ENCODE results near the gene C4B. TPM values are rescaled to one million over a fixed set of nuclear protein-coding genes. Genes with fewer than 3 reads are reported as not detected.
A peak's percentile ranks its signal among the peaks of the same experiment; 100 is the strongest.
"Not testable (repeated sequence)": the region's sequence is repeated elsewhere in the genome, so short reads cannot be mapped to it uniquely, and the experiment has no call there.

C4B gene
- total RNA-seq, 1 experiment from 2014 or later = 8.8 TPM

GRCh38 chr6:32060966-32061655 lies 46.5 kb downstream of the C4B start:
- ChIA-PET CTCF (no interaction called here), POLR2A (no interaction called here)
- ATAC-seq (peak; percentile 73; the same call in 1 of the 2 replicates), DNase-seq (ENCODE audit: low read depth, low spot score) (no peak)
- Histone ChIP-seq H3K9me3 (ENCODE audit: control insufficient read depth, insufficient read depth, low read depth, low read length) (no peaks in the 10 kb centered on the region), H3K4me1 (ENCODE audit: control insufficient read depth, insufficient read depth, low read length) (no peaks in the 10 kb centered on the region), H3K4me3 (ENCODE audit: low read depth in 2 of 2, low read length in 2 of 2) (no peak overlapping the region), H3K27ac (ENCODE audit: low read length) (no peak overlapping the region), H3K27me3 (ENCODE audit: control insufficient read depth, insufficient read depth, low read length) (no peaks in the 10 kb centered on the region), H3K36me3 (ENCODE audit: control insufficient read depth, insufficient read depth, low read length) (no peaks in the 10 kb centered on the region)
- in situ Hi-C loops (cut with HindIII; ENCODE audit: low pct_unique_long_range_greater_than_20kb, low sequenced_read_pairs) = no loop called here
- intact Hi-C loops (cut with micrococcal nuclease; ENCODE audit: unreplicated experiment) = no loop called here
- TF ChIP-seq POLR2AphosphoS5 (IDR thresholded peaks at IDR 0.05; ENCODE audit: low read depth, low read length) (no peak), TCF7L2 (IDR thresholded peaks at IDR 0.05; ENCODE audit: low read depth, low read length) (no peak), SIN3A (IDR thresholded peaks at IDR 0.05; ENCODE audit: borderline replicate concordance, insufficient read depth, low read depth, low read length) (no peak), REST (IDR thresholded peaks at IDR 0.05; ENCODE audit: insufficient read depth in 1 of 2, low read depth in 2 of 2, low read length in 1 of 2) (no peak), CTCF (IDR thresholded peaks at IDR 0.05) (no peak)
- no TSS peak for BruUV-seq (replicated peaks)

GRCh38 chr6:32064706-32065105 lies 50.1 kb downstream of the C4B start:
- ATAC-seq (no peak), DNase-seq (ENCODE audit: low read depth, low spot score) (no peak)
- Histone ChIP-seq H3K27me3 (ENCODE audit: control insufficient read depth, insufficient read depth, low read length) (no peaks in the 10 kb centered on the region), H3K27ac (ENCODE audit: low read length) (no peak overlapping the region), H3K36me3 (ENCODE audit: control insufficient read depth, insufficient read depth, low read length) (no peaks in the 10 kb centered on the region), H3K4me3 (ENCODE audit: low read depth in 2 of 2, low read length in 2 of 2) (no peak overlapping the region), H3K4me1 (ENCODE audit: control insufficient read depth, insufficient read depth, low read length) (no peaks in the 10 kb centered on the region), H3K9me3 (ENCODE audit: control insufficient read depth, insufficient read depth, low read depth, low read length) (no peaks in the 10 kb centered on the region)
- intact Hi-C loops (cut with micrococcal nuclease; ENCODE audit: unreplicated experiment) = no loop called here
- in situ Hi-C loops (cut with HindIII; ENCODE audit: low pct_unique_long_range_greater_than_20kb, low sequenced_read_pairs) = no loop called here
- BruUV-seq (replicated peaks) = no TSS peak
- ChIA-PET POLR2A (no interaction called here), CTCF (interaction anchor here (0.6 kb wide), 1 partner anchor 10 kb away, joined by 3 read pairs; no protein-coding TSS in a partner anchor)
- no peak for TF ChIP-seq POLR2AphosphoS5 (IDR thresholded peaks at IDR 0.05; ENCODE audit: low read depth, low read length)
- TF ChIP-seq TCF7L2 (IDR thresholded peaks at IDR 0.05; ENCODE audit: low read depth, low read length) = no peak
- no peak for TF ChIP-seq REST (IDR thresholded peaks at IDR 0.05; ENCODE audit: insufficient read depth in 1 of 2, low read depth in 2 of 2, low read length in 1 of 2)
- TF ChIP-seq CTCF (IDR thresholded peaks at IDR 0.05) = no peak
- TF ChIP-seq SIN3A (IDR thresholded peaks at IDR 0.05; ENCODE audit: borderline replicate concordance, insufficient read depth, low read depth, low read length) = no peak

- in situ Hi-C loops (cut with HindIII; ENCODE audit: low pct_unique_long_range_greater_than_20kb, low sequenced_read_pairs); H3K36me3 ChIP-seq (ENCODE audit: control insufficient read depth, insufficient read depth, low read length); H3K27me3 ChIP-seq (ENCODE audit: control insufficient read depth, insufficient read depth, low read length); H3K27ac ChIP-seq (ENCODE audit: low read length); POLR2A ChIA-PET; intact Hi-C loops (cut with micrococcal nuclease; ENCODE audit: unreplicated experiment); BruUV-seq (replicated peaks); DNase-seq (ENCODE audit: low read depth, low spot score); CTCF ChIA-PET; H3K4me1 ChIP-seq (ENCODE audit: control insufficient read depth, insufficient read depth, low read length); ATAC-seq; H3K9me3 ChIP-seq (ENCODE audit: control insufficient read depth, insufficient read depth, low read depth, low read length); H3K4me3 ChIP-seq (ENCODE audit: low read depth in 2 of 2, low read length in 2 of 2): not testable (repeated sequence)
These were observed 52.9 kb downstream of the C4B start for GRCh38 chr6:32067521-32067920.
